ENCODE results near the gene PARP11.

Gene PARP11, protein sequence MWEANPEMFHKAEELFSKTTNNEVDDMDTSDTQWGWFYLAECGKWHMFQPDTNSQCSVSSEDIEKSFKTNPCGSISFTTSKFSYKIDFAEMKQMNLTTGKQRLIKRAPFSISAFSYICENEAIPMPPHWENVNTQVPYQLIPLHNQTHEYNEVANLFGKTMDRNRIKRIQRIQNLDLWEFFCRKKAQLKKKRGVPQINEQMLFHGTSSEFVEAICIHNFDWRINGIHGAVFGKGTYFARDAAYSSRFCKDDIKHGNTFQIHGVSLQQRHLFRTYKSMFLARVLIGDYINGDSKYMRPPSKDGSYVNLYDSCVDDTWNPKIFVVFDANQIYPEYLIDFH

DNA sequence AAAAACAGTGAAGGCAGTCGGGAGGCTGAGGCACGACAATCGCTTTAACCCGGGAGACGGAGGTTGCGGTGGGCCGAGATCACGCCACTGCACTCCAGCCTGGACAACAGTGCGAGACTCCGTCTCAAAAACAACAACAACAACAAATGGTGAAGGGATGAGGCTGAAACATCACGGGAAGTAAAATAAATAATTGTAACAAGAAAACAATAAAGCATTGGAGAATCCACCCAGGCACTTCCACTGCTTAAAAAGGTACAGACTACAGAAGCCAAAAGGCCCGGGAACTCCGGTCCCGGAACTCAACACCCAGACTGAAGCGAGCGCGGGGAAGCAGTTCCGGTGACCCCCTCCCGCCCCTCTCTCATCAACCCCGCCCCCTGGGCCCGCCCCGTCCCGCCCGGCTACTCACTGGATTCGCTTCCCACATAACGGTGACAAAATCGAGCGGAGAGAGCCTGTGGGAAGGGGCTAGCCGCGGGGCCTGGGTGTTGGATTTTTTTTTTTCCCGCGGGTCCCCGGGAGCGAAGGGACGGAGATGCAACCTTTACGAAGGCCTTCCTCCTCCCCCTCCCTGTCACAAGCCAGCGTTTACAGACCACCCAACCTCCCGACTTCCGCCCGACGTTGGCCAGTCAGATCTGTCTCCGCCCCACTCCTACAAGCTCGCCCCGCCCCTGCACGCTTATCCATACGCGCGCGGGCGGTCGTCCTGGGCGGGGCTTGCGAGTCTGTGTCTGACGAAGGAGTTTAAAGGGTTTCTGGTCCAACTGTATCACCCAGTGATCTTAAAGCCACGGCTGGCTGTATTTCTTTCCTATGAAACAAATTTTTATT lies at the start of gene PARP11:
Gene PARP11, minus strand, starts transcription at position 600 of the 837 bp plus-strand sequence. Its CDS starts 170 bp downstream, at position 430.
- peaks cover 34% of the 10 kb centered on the region for H3K4me1 ChIP-seq (ENCODE audit: control insufficient read depth, low read length)
- no peaks in the 10 kb centered on the region for H3K27me3 ChIP-seq (ENCODE audit: control insufficient read depth, low read length)
- 0 out of 2 replicates have a peak, but pooled peaks cover 2% of the 10 kb centered on the region for H3K9me3 ChIP-seq (ENCODE audit: control insufficient read depth, insufficient read depth, low read length)
- peaks cover 2% of the 10 kb centered on the region; the same call in 1 of the 2 replicates for H3K36me3 ChIP-seq (ENCODE audit: control insufficient read depth, low read length)
- no peaks in the 10 kb centered on the region for H4K20me1 ChIP-seq (ENCODE audit: control insufficient read depth, insufficient read depth, low read depth, low read length)
- peak within 1 kb of the TSS; percentile 61 for H3K27ac ChIP-seq (ENCODE audit: low read depth, low read length)
- TF ChIP-seq EZH2phosphoT487 (IDR thresholded peaks at IDR 0.05; ENCODE audit: borderline replicate concordance, low read length) = no peak
- TF ChIP-seq, protein P1, sequence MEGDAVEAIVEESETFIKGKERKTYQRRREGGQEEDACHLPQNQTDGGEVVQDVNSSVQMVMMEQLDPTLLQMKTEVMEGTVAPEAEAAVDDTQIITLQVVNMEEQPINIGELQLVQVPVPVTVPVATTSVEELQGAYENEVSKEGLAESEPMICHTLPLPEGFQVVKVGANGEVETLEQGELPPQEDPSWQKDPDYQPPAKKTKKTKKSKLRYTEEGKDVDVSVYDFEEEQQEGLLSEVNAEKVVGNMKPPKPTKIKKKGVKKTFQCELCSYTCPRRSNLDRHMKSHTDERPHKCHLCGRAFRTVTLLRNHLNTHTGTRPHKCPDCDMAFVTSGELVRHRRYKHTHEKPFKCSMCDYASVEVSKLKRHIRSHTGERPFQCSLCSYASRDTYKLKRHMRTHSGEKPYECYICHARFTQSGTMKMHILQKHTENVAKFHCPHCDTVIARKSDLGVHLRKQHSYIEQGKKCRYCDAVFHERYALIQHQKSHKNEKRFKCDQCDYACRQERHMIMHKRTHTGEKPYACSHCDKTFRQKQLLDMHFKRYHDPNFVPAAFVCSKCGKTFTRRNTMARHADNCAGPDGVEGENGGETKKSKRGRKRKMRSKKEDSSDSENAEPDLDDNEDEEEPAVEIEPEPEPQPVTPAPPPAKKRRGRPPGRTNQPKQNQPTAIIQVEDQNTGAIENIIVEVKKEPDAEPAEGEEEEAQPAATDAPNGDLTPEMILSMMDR (IDR thresholded peaks at IDR 0.05; ENCODE audit: low read depth, low read length, poor library complexity, severe bottlenecking) = no peak
- no peaks in the 10 kb centered on the region for H3F3A ChIP-seq (ENCODE audit: control insufficient read depth, insufficient read depth)
- no peaks in the 10 kb centered on the region for H3K9me2 ChIP-seq (replicated peaks; ENCODE audit: control insufficient read depth, low read length)
- H3K4me2 ChIP-seq (ENCODE audit: low read length) = peak within 1 kb of the TSS; percentile 71
- peaks cover 46% of the 10 kb centered on the region for H3K79me2 ChIP-seq (ENCODE audit: control insufficient read depth, low read length)
- peak within 1 kb of the TSS; percentile 79 for H3K4me3 ChIP-seq (ENCODE audit: low read length)

DNA sequence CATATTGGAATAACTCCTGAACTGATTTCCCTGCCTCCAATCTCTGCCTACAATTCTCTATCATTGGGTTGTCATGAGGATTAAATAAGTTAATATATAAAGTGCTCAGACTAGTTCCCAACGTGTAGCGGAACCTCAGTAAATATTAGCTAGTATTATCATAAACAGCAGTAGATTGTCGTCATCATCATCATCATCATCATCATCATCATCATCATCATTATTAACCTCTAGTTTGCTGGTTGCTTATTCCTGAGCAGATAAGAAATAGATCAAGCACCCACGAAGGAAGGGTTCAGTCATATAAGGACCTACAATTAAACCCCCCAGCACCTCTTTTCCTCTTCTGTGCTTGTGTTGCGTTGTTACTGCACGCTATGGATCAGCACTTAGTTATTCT lies 48.8 kb upstream of the PARP11 start:
- Histone ChIP-seq H4K20me1 (ENCODE audit: control insufficient read depth, insufficient read depth, low read depth, low read length) (no peaks in the 10 kb centered on the region), H3K79me2 (ENCODE audit: control insufficient read depth, low read length) (no peaks in the 10 kb centered on the region), H3K4me2 (ENCODE audit: low read length) (no peak overlapping the region), H3F3A (ENCODE audit: control insufficient read depth, insufficient read depth) (no peaks in the 10 kb centered on the region), H3K9me2 (replicated peaks; ENCODE audit: control insufficient read depth, low read length) (no peaks in the 10 kb centered on the region), H3K9me3 (ENCODE audit: control insufficient read depth, insufficient read depth, low read length) (no peaks in the 10 kb centered on the region), H3K27ac (ENCODE audit: low read depth, low read length) (no peak overlapping the region), H3K4me1 (ENCODE audit: control insufficient read depth, low read length) (no peaks in the 10 kb centered on the region), H3K36me3 (ENCODE audit: control insufficient read depth, low read length) (no peaks in the 10 kb centered on the region), H3K4me3 (ENCODE audit: low read length) (no peak overlapping the region), H3K27me3 (ENCODE audit: control insufficient read depth, low read length) (peaks cover 9% of the 10 kb centered on the region; the same call in 1 of the 2 replicates)
- TF ChIP-seq EZH2phosphoT487 (IDR thresholded peaks at IDR 0.05; ENCODE audit: borderline replicate concordance, low read length) = no peak
- TF ChIP-seq, protein P1 (IDR thresholded peaks at IDR 0.05; ENCODE audit: low read depth, low read length, poor library complexity, severe bottlenecking) = no peak

DNA sequence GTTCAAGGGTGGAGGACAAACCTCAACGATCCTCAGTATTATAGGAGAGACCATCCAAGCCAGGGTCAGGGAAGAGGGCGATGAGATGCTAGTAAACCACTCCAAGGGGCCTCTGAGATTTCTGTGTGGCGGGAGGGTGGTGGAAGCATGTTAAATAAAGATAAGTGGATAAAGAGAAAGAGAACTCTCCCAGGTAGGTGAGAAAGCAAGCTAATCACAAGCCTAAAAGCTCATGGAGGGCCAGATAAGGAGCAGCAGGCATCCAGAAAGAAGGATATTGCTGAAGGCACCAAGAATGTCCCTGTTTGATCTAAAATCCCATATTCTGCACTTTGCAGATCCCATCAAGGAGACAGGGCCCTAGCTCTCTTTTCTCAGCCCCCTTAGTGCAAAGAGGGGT lies 48.3 kb upstream of the PARP11 start:
- TF ChIP-seq, protein P1 (IDR thresholded peaks at IDR 0.05; ENCODE audit: low read depth, low read length, poor library complexity, severe bottlenecking) = no peak
- Histone ChIP-seq H3K4me2 (ENCODE audit: low read length) (no peak overlapping the region), H3K27me3 (ENCODE audit: control insufficient read depth, low read length) (peaks cover 12% of the 10 kb centered on the region), H3K4me3 (ENCODE audit: low read length) (no peak overlapping the region), H3K27ac (ENCODE audit: low read depth, low read length) (no peak overlapping the region), H4K20me1 (ENCODE audit: control insufficient read depth, insufficient read depth, low read depth, low read length) (no peaks in the 10 kb centered on the region), H3F3A (ENCODE audit: control insufficient read depth, insufficient read depth) (no peaks in the 10 kb centered on the region), H3K9me2 (replicated peaks; ENCODE audit: control insufficient read depth, low read length) (no peaks in the 10 kb centered on the region), H3K9me3 (ENCODE audit: control insufficient read depth, insufficient read depth, low read length) (no peaks in the 10 kb centered on the region), H3K79me2 (ENCODE audit: control insufficient read depth, low read length) (no peaks in the 10 kb centered on the region), H3K4me1 (ENCODE audit: control insufficient read depth, low read length) (no peaks in the 10 kb centered on the region), H3K36me3 (ENCODE audit: control insufficient read depth, low read length) (no peaks in the 10 kb centered on the region)
